Kidney (tissue), 14 donors: Measurements from ENCODE around the gene TMEM86A. TPM values are rescaled to one million over a fixed set of nuclear protein-coding genes. Genes with fewer than 3 reads are reported as not detected.
"Not testable (repeated sequence)": the region's sequence is repeated elsewhere in the genome, so short reads cannot be mapped to it uniquely, and the experiment has no call there.

Experiments
- DNase-seq, 5 donors: peaks; one replicate each; pipeline ENCODE4 v3.0.0-alpha.2; 2013 to 2020
- FAIRE-seq: peaks from 2 replicates; lab custom pipeline; 2012; peaks lifted over from hg19 to GRCh38; lab: Jason Lieb, UNC
- H3K27ac ChIP-seq, 2 donors: one replicate each; pipeline ENCODE4 v1.7.0; 2013; ENCODE audit warnings: low read depth in 2 of 2, low read length in 2 of 2, inconsistent platforms in 1 of 2
- H3K27me3 ChIP-seq: one replicate; pipeline ENCODE4 v1.7.1; 2013; ENCODE audit warnings: low read length, inconsistent platforms; ENCODE audit not compliant: control insufficient read depth, insufficient read depth
- H3K36me3 ChIP-seq, 3 donors: one replicate each; pipeline versions ENCODE4 v1.7.0 to v1.7.1; 2013; ENCODE audit warnings: low read length in 3 of 3, control low read depth in 1 of 3, inconsistent platforms in 1 of 3; ENCODE audit not compliant: insufficient read depth in 3 of 3, control insufficient read depth in 2 of 3
- H3K4me1 ChIP-seq, 3 donors: one replicate each; pipeline versions ENCODE4 v1.7.0 to v1.7.1; 2013; ENCODE audit warnings: low read length in 3 of 3, inconsistent platforms in 1 of 3, low read depth in 1 of 3; ENCODE audit not compliant: control insufficient read depth in 2 of 3, insufficient read depth in 2 of 3
- H3K4me3 ChIP-seq, 3 donors: one replicate each; pipeline versions ENCODE4 v1.7.0 to v1.8.1; 2013; ENCODE audit warnings: low read length in 3 of 3, control low read depth in 1 of 3, inconsistent platforms in 1 of 3
- H3K9ac ChIP-seq, 3 donors: one replicate each; pipeline versions ENCODE4 v1.7.0 to v1.7.1; 2013; ENCODE audit warnings: low read length in 3 of 3, control low read depth in 1 of 3, inconsistent platforms in 1 of 3
- H3K9me3 ChIP-seq, 3 donors: one replicate each; pipeline versions ENCODE4 v1.7.0 to v1.7.1; 2013; ENCODE audit warnings: low read length in 3 of 3, control low read depth in 1 of 3, inconsistent platforms in 1 of 3; ENCODE audit not compliant: control insufficient read depth in 2 of 3, insufficient read depth in 1 of 3
- intact Hi-C: fragments of 100-400 bp; cut with DNase I; formaldehyde crosslinking; loops from one replicate; pipeline ENCODE4 v1.11.1; 2022
- polyA plus RNA-seq: library from polyadenylated mRNA; stranded (reverse); fragments of 350-450 nt; fragmentation: Illumina TruSeq; extraction: RNeasy Lipid Tissue Mini Kit (QIAGEN cat#74804); gene quantifications from one replicate; pipeline ENCODE4 v1.2.3, GENCODE V29; 2014; ENCODE audit warnings: low read depth, low replicate concordance; ENCODE audit not compliant: insufficient read depth
- total RNA-seq: library from RNA; stranded (reverse); fragmentation: NEBNext Ultra II Directional; extraction: Animal tissue kit (Norgen Biotek cat#: 25700); gene quantifications from one replicate; pipeline ENCODE4 v1.2.1, GENCODE V29; 2021
- TF ChIP-seq, protein P1 (sequence below): IDR thresholded peaks from 3 replicates; pipeline ENCODE4 v1.5.1; 2012; ENCODE audit warnings: mild to moderate bottlenecking, moderate library complexity, borderline replicate concordance; ENCODE audit not compliant: insufficient read depth; ENCODE audit errors: extremely low read depth
- donor health status: control.
- donor health status: control.
- donor health status: control.
- donor health status: control.
- donor health status: control.
- donor health status: DM: yes; HTN: yes; CAD: no.
- donor health status: Normal renal cell carcinoma (clear cell type).

The TMEM86A gene
- total and polyA plus RNA-seq, 2 donors from 2014 or later: 7.4 to 17.1 TPM

DNA sequence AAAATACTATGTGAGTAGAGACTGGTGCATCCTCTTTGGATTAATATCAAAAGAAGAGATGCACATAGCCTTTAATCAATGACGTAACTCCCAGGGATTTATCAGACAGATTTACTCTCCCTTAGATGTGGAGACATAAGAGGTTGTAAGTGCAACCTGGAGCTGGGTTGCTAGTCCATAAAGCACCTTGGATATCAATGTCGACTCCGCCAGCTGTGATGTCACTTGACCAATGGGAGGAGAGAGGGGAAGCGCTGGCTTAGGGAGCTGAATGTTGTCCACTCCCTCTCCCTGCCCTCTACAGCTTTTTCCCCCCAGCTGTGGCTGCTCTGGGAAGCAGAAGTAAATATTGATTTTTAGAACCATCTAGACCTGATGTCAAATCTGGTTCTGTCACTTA is 28.9 kb upstream of the TMEM86A start:
- no peak overlapping the region for H3K4me3 ChIP-seq
- TF ChIP-seq, protein P1, sequence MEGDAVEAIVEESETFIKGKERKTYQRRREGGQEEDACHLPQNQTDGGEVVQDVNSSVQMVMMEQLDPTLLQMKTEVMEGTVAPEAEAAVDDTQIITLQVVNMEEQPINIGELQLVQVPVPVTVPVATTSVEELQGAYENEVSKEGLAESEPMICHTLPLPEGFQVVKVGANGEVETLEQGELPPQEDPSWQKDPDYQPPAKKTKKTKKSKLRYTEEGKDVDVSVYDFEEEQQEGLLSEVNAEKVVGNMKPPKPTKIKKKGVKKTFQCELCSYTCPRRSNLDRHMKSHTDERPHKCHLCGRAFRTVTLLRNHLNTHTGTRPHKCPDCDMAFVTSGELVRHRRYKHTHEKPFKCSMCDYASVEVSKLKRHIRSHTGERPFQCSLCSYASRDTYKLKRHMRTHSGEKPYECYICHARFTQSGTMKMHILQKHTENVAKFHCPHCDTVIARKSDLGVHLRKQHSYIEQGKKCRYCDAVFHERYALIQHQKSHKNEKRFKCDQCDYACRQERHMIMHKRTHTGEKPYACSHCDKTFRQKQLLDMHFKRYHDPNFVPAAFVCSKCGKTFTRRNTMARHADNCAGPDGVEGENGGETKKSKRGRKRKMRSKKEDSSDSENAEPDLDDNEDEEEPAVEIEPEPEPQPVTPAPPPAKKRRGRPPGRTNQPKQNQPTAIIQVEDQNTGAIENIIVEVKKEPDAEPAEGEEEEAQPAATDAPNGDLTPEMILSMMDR: no peak
- FAIRE-seq: no peak
- no peaks in the 10 kb centered on the region for H3K9me3 ChIP-seq
- intact Hi-C loops: no loop called here
- H3K4me1 ChIP-seq: peaks cover 0 to 2% (median 0%) of the 10 kb centered on the region in 3 donors
- no peak for DNase-seq
- H3K27ac ChIP-seq: no peak overlapping the region
- H3K9ac ChIP-seq: no peak overlapping the region
- no peaks in the 10 kb centered on the region for H3K36me3 ChIP-seq
- H3K27me3 ChIP-seq: no peaks in the 10 kb centered on the region

DNA sequence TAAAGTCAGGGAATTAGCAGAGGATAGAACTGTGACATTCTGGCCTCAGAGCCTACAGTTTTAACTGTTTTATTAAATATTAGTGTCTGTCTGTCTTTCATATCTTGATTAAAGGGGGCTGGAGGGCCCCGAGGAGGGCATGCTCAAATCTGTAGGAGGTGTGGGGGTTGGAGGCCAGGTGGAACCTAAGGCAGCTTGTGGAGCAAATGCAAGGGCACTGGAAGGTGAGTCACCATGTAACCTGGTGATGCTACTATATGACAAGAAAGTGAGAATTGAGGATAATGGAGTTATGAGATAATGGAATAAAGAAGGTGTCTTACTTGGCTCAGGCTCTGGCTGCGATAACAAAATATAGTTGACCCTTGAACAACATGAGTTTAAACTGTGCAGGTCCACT is 27.3 kb upstream of the TMEM86A start:
- TF ChIP-seq, protein P1: no peak
- Histone ChIP-seq H3K9me3 (no peaks in the 10 kb centered on the region), H3K27me3 (no peaks in the 10 kb centered on the region), H3K4me1 (peaks cover 0 to 2% (median 0%) of the 10 kb centered on the region in 3 donors), H3K36me3 (no peaks in the 10 kb centered on the region), H3K9ac (no peak overlapping the region), H3K4me3 (no peak overlapping the region), H3K27ac (no peak overlapping the region)
- intact Hi-C loops: no loop called here
- DNase-seq (no peak), FAIRE-seq (no peak)

DNA sequence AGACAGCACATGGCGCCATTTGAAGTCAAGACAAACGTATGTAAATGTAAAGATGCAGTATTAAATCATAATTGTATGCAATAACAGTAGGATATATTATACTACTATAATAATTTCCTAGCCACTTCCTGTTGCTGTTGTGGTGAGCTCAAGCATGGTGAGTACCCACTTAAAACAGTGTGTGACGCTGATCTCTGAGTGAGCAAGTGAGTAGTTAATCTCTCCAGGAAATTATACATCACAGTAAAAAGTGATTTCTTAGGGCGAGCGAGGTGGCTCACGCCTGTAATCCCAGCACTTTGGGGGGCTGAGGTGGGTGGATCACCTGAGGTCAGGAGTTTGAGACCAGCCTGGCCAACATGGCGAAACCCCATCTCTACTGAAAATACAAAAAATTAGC is 26.4 kb upstream of the TMEM86A start:
- DNase-seq, H3K36me3 ChIP-seq, H3K9ac ChIP-seq, intact Hi-C loops, H3K9me3 ChIP-seq, FAIRE-seq, H3K4me1 ChIP-seq, H3K4me3 ChIP-seq, H3K27ac ChIP-seq, H3K27me3 ChIP-seq: not testable (repeated sequence)

DNA sequence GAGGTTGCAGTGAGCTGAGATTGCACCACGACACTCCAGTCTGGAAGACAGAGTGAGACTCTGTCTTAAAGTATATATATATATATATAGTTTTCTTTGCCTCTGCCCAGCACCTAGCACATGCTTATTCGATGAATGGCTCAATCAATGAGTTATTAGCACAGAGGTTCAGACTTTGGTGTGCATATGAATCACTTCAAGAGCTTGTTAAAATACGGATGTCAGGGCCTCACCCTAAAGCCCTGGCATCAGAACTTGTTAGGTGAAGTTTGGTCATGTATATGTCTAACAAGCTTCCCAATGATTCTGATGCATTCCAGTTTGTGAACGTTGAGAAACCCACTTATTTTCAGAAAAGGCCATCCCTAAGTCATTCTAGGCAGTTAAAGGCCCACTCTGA is 21.8 kb upstream of the TMEM86A start:
- DNase-seq: no peak
- intact Hi-C loops: no loop called here
- Histone ChIP-seq H3K9me3 (no peaks in the 10 kb centered on the region), H3K9ac (no peak overlapping the region), H3K4me1 (no peaks in the 10 kb centered on the region), H3K36me3 (no peaks in the 10 kb centered on the region), H3K27me3 (no peaks in the 10 kb centered on the region), H3K27ac (no peak overlapping the region), H3K4me3 (no peak overlapping the region)
- no peak for FAIRE-seq
- TF ChIP-seq, protein P1: no peak
